BJ (cell line): ENCODE results near the gene LRFN2. TPM values are rescaled to one million over a fixed set of nuclear protein-coding genes. Genes with fewer than 3 reads are reported as not detected.

Experiments used
- CTCF ChIA-PET: fragments of 350-600 bp; formaldehyde crosslinking; extraction: SDS; loops from one replicate; lab custom pipeline; 2021; ENCODE audit warnings: antibody characterized with exemption, inconsistent platforms; lab: Yijun Ruan, JAX
- POLR2A ChIA-PET: fragments of 300-600 bp; sonication (Branson Sonifier 250); formaldehyde crosslinking; extraction: SDS; loops from one replicate; lab custom pipeline; 2021; ENCODE audit warnings: antibody characterized with exemption; lab: Charles Lee
- DNase-seq: peaks from one replicate; pipeline ENCODE4 v3.0.0-alpha.2; 2011; ENCODE audit warnings: low read depth
- H3K27me3 ChIP-seq: 2 replicates; pipeline ENCODE4 v1.6.0; 2011; ENCODE audit warnings: low read length; ENCODE audit not compliant: control insufficient read depth, insufficient read depth
- H3K36me3 ChIP-seq: 2 replicates; pipeline ENCODE4 v1.5.1; 2011; ENCODE audit warnings: low read length; ENCODE audit not compliant: control insufficient read depth, insufficient read depth
- H3K4me3 ChIP-seq: 2 replicates; pipeline ENCODE4 v1.5.1; 2011; ENCODE audit warnings: low read depth, mild to moderate bottlenecking, control low read depth, low read length
- CTCF ChIP-seq: IDR thresholded peaks from 2 replicates; pipeline ENCODE4 v1.5.1; 2011; ENCODE audit warnings: low read depth, mild to moderate bottlenecking, control low read depth, inconsistent platforms, low read length, moderate library complexity; ENCODE audit not compliant: insufficient read depth
- polyA plus RNA-seq: library from polyadenylated mRNA; depleted of rRNA; stranded (reverse); fragments of >200 nt; gene quantifications from 2 replicates; pipeline ENCODE4 v1.2.3, GENCODE V29; 2011

The LRFN2 gene
- polyA plus RNA-seq, 1 experiment, result not detected

GRCh38 chr6:40358473-40359460 is 228.4 kb downstream of the LRFN2 start:
- DNase-seq, result no peak
- Histone ChIP-seq H3K27me3 (no peaks in the 10 kb centered on the region), H3K4me3 (no peak overlapping the region), H3K36me3 (no peaks in the 10 kb centered on the region)
- TF ChIP-seq CTCF, result no peak
- CTCF ChIA-PET, result no interaction called here
- POLR2A ChIA-PET, result no interaction called here

GRCh38 chr6:40356242-40356910 is 230.8 kb downstream of the LRFN2 start:
- POLR2A ChIA-PET, result no interaction called here
- Histone ChIP-seq H3K36me3 (no peaks in the 10 kb centered on the region), H3K27me3 (no peaks in the 10 kb centered on the region), H3K4me3 (no peak overlapping the region)
- CTCF ChIA-PET, result interaction anchor here (0.5 kb wide), 1 partner anchor 391 kb away, joined by 4 read pairs; no protein-coding TSS in a partner anchor
- DNase-seq, result no peak
- TF ChIP-seq CTCF, result no peak

- ChIA-PET POLR2A (no interaction called here), CTCF (no interaction called here)
Measured at GRCh38 chr6:40355532-40355931, 231.6 kb downstream of the LRFN2 start.

GRCh38 chr6:40355066-40355465 is 232.1 kb downstream of the LRFN2 start:
- CTCF ChIA-PET, result no interaction called here
- TF ChIP-seq CTCF, result no peak
- H3K27me3 ChIP-seq, result no peaks in the 10 kb centered on the region
- no peak overlapping the region for H3K4me3 ChIP-seq
- DNase-seq, result no peak
- POLR2A ChIA-PET, result no interaction called here
- H3K36me3 ChIP-seq, result no peaks in the 10 kb centered on the region

More at GRCh38 chr6:40355532-40355931, 231.6 kb downstream of the LRFN2 start:
- no peaks in the 10 kb centered on the region for H3K27me3 ChIP-seq
- DNase-seq, result no peak
- no peak for TF ChIP-seq CTCF
- H3K4me3 ChIP-seq, result no peak overlapping the region
- no peaks in the 10 kb centered on the region for H3K36me3 ChIP-seq

GRCh38 chr6:40353967-40354452 is 233.2 kb downstream of the LRFN2 start:
- H3K4me3 ChIP-seq, result no peak overlapping the region
- POLR2A ChIA-PET, result no interaction called here
- no peak for DNase-seq
- no peak for TF ChIP-seq CTCF
- H3K27me3 ChIP-seq, result no peaks in the 10 kb centered on the region
- H3K36me3 ChIP-seq, result no peaks in the 10 kb centered on the region
- CTCF ChIA-PET, result no interaction called here
